HG03135 (cell line): ENCODE results near the gene APAF1.
"Not testable (repeated sequence)": the region's sequence is repeated elsewhere in the genome, so short reads cannot be mapped to it uniquely, and the experiment has no call there.

Source experiments
- ATAC-seq: cut with Tn5 transposase; IDR thresholded peaks from one replicate; pipeline ENCODE4 v1.9.1; 2021; ENCODE audit warnings: mild to moderate bottlenecking, moderate library complexity; ENCODE audit not compliant: unreplicated experiment

The APAF1 gene

DNA sequence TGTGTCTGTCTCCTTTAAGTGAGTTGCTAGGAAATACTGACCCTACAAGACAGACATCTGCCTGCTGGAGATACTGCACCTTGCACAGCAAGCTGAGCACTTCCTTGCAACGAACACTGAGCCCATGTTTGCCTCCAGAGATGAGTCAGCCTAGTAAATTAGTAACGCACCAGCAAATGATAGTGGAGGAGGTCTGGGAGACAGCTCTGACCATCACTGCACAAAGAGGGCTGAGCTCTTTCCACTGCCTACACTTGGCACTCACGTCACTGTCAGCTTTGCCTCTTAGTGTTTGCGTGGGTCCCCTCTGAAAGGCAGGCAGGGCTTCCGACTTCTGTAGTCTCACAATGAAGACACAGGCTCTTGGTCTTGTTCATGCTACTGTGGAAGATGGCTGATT, 109.0 kb downstream of the APAF1 start:
- ATAC-seq, result peak; percentile 99

DNA sequence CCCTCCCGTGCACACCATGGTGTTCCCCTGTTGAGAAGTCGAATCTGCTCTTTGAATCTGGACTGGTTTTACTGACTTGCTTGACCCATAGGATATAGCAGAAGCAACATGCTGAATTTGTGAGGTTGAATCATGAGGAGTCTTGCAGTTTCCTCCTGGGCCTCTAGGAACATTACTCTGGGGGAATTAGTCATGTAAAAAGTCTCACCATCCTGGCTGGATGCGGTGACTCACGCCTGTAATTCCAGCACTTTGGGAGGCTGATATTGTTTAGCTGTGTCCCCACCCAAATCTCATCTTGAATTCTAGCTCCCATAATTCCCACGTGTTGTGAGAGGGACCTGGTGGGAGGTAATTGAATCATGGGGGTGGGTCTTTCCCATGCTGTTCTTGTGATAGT, 110.8 kb downstream of the APAF1 start:
- ATAC-seq, result not testable (repeated sequence)

DNA sequence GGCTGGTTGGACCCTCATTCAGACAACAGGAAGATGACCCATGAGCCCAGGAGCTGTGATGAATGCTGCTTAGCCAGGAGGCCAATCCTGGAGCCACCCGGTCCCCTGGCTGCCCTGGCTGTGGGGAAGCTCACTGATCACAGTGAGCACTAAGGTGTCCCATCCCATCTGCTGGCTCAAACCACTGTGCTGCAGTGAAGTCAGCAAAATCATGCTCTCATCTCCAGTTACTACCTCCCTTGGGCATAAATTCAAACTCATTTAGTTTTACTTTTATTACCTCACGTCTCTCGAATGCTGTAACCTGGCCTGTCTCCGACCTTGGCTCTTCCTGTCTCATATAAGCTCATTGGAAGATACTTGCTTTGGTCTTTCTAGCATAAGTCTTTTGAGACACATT, 112.4 kb downstream of the APAF1 start:
- no peak for ATAC-seq

DNA sequence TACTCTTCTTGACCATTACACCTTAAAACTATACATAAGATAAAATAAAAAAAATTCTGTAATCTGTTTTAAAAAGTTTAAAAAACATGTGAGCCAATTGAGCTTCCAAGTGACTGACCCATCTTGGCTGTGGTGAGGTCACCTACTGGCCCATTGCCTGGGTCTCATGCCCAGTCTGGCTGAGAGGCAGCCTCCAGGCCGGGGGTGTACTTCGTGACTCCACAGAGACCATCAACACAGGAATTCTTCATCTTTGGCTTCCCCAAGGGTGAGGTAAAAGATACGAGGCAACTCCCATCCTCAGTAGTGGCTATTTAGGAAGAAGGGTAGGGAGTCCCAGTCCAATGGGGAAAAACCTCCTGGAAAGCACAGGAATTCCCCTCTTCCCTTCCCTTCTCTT, 113.2 kb downstream of the APAF1 start:
- no peak for ATAC-seq

DNA sequence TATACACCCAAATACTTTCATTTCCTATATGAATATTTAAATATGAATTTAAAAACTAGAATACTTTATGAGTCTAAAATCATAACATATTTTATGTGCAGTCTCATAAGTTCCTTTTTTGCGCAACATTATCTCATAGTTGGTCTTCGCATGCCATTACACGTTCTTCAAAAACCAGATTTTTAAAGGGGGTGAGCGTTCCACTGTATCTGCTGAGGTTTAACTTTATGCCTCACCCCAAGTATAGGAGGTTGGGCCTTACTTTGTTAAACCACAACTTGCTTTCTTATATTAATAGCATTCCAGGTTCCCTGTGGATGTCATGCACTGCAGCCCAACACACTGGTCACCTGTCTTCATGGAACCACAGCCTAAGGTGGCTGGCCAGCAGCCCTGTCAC, 118.6 kb downstream of the APAF1 start:
- no peak for ATAC-seq

DNA sequence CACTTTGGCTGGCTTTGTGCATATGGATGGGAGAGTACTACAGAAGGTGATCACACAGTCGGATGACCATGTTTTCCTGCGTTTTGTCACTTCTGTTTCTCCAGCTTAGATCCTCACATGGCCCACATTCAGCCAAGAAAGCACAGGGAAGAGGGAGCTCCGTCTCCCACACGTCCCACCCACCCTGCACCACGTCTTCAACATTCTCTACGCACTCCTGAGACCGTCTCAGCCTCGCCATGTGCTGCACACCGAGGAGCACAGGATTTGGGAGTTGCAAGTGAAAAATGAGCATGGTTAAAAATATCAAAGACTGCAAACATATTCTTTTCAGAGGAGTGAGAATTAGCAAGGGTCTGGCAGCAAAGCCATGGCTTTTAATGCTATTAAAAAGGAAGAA, 122.2 kb downstream of the APAF1 start:
- no peak for ATAC-seq

DNA sequence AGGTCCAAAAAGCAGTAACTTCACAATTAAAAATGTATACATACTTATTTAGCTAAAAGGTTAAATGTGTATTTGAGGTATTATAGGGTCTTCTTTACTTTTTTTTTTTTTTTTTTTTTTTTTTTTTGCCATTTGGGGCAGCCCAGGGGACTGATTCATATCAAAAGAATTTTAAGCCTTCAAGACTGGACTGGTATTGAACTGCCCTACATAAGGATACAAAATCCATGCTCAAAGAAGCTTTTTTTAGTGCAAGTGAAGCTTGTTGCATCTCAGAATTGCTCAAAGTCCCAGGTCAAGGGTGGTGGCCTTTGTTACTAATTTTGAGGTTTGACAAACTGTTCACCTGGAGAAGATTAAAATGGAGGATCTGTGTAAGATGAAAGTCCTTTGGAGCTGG, 124.0 kb downstream of the APAF1 start:
- no peak for ATAC-seq

DNA sequence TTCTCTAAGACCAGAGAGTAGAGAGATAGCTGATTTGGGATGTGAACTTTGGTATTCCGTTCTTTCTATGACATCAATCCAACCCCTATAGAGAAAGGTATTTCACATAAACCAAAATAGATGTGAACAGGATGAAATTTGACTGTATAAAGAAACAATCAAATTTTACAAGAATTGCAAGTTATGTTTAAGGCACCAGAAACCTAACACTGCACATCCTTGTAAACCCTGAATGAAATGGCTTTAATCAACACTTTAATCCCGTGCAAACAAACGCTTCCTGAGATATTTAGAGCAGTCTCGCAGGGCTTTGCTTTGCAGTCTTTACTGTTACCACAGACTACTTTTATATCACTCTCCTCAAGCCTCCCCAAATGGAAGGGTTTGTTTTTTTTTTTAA, 125.1 kb downstream of the APAF1 start:
- ATAC-seq, result no peak

DNA sequence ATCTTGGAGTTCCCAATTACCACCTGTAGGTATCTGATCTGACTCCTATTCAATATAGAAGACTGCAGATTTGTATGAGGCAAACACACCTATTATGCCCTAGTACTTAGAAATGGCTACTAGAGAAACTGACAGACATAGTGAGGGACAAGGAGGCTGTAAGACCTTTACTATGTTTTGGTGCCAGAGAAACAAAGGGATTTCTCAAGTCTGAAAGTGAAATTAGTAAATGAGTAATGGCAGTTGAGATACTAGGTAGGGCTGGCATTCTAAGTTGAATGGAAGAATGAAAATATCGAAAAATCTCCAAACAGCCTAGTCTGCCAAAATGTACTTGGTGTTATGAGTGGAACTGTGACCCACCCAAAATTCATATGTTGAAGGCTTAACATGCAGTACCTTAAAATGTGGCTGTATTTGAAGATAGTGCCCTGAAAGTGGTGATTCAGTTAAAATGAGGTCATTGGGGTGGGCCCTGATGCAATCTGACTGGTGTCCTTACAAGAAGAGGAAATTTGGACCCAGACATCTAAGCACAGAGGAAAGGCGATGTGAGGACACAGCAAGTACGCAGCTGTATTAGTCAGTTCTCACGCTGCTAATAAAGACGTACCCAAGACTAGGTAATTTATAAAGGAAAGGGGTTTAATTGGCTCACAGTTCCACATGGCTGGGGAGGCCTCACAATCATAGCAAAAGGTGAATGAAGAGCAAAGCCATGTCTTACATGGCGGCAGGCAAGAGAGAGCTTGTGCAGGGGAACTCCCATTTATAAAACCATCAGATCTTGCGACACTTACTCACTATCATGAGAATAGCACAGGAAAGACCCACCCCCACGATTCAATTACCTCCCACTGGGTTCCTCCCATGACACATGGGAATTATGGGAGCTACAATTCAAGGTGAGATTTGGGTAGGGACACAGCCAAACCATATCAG, 127.0 kb downstream of the APAF1 start:
- no peak for ATAC-seq

DNA sequence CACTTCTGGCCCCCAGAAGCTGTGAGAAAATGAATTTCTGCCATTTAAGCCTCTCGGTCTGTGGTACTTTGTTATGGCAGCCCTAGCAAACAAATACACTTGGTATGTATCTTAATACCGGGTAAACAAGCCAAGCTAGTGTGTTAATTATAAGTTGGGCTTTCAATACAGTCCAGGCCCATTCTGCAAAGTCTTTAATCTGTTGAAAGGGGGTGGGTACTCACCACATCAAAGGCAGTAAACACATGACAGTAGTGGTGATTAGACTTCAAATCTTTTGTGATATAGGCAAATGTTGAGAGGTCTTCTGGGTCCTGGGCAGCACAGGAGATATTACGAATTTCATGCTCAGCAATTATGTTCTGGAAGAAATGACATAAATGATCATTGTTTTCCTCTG, 127.7 kb downstream of the APAF1 start:
- no peak for ATAC-seq

DNA sequence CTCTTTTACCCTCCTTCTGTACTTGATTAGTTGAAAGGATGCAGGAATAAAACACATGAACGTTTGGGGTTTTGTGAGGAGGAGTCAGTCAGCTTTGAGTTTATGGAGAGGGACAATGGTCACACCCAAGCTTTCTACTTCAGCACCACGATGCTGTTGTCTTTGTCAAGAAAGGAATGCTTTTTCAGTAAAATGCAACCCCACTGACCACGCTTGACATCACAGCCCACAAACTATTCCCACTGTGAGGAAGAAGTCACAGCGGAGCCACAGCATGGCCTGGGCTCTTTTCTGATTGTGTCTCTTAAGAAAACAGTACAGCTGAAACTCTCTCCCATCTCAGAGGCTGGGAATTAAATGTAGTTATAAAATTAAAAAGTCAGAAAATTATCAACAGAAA, 135.2 kb downstream of the APAF1 start:
- no peak for ATAC-seq

DNA sequence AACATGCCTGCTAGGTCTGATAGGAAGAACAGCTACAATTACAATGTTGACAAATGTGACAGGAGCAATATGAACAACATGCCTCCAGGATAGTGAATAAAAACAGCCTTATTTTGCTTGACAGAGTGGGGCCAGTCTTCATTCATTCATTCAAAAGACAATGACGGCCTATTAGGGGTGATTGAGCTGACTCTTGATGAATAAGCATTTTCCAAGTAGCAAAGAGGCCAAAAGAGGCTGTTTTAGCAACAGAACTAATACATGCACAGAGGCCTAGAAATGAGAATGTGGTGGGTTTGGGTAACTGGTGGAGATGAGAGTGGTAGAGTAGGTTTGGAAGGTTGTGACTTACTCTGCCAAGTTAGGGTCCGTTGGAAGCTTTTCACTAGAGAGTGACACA, 138.3 kb downstream of the APAF1 start:
- ATAC-seq, result no peak
